Vagina (tissue), 2 donors: ENCODE measurements around the gene GCH1. TPM values are rescaled to one million over a fixed set of nuclear protein-coding genes. Genes with fewer than 3 reads are reported as not detected.

Experiments
- DNase-seq, 2 donors: peaks; one replicate each; pipeline ENCODE4 v3.0.0-alpha.2; 2017; ENCODE audit errors: extremely low spot score in 2 of 2
- H3K27ac ChIP-seq: fragments of 200-600 bp; sonication (generic); one replicate; pipeline ENCODE4 v1.5.1; 2019
- H3K27me3 ChIP-seq: fragments of 200-600 bp; sonication (generic); one replicate; pipeline ENCODE4 v1.5.1; 2019
- H3K36me3 ChIP-seq, 2 donors: fragments of 200-600 bp; sonication (generic); one replicate each; pipeline ENCODE4 v1.5.1; 2017 to 2019
- H3K4me1 ChIP-seq: fragments of 200-600 bp; sonication (generic); one replicate; pipeline ENCODE4 v1.5.1; 2019
- H3K4me3 ChIP-seq, 2 donors: fragments of 200-600 bp; sonication (generic); 1 replicate in 1 of 2; 2 replicates in 1 of 2; pipeline ENCODE4 v1.5.1; 2016 to 2019
- H3K9me3 ChIP-seq: fragments of 200-600 bp; sonication (generic); one replicate; pipeline ENCODE4 v1.5.1; 2019
- POLR2A ChIP-seq, 2 donors: fragments of 450-650 bp; IDR thresholded peaks; one replicate each; pipeline ENCODE4 v1.6.1; 2017; ENCODE audit warnings: antibody characterized with exemption in 2 of 2, mild to moderate bottlenecking in 2 of 2, moderate library complexity in 2 of 2
- POLR2AphosphoS5 ChIP-seq, 2 donors: sonication (generic); formaldehyde crosslinking; IDR thresholded peaks; one replicate each; pipeline ENCODE4 v1.9.0; 2017; ENCODE audit warnings: antibody characterized with exemption in 2 of 2, mild to moderate bottlenecking in 2 of 2, low read depth in 1 of 2; ENCODE audit not compliant: insufficient read depth in 1 of 2
- intact Hi-C: fragments of 100-400 bp; cut with DNase I; formaldehyde crosslinking; loops from one replicate; pipeline ENCODE4 v1.15.1; 2023
- total RNA-seq: library from RNA; depleted of rRNA; stranded (reverse); fragments of >200 nt; gene quantifications from one replicate; pipeline ENCODE4 v1.2.3, GENCODE V29; 2016
- TF ChIP-seq, protein P1 (sequence below), 3 experiments: fragments of 450-650 bp in 2 of 3; fragments of 200-600 bp in 1 of 3; sonication (generic) in 1 of 3; IDR thresholded peaks; one replicate each; pipeline ENCODE4 v1.5.1; 2017 to 2019; ENCODE audit warnings: antibody characterized with exemption in 3 of 3, mild to moderate bottlenecking in 2 of 3, moderate library complexity in 2 of 3

The GCH1 gene
- total RNA-seq, 1 donor from 2014 or later = 22.1 TPM

DNA sequence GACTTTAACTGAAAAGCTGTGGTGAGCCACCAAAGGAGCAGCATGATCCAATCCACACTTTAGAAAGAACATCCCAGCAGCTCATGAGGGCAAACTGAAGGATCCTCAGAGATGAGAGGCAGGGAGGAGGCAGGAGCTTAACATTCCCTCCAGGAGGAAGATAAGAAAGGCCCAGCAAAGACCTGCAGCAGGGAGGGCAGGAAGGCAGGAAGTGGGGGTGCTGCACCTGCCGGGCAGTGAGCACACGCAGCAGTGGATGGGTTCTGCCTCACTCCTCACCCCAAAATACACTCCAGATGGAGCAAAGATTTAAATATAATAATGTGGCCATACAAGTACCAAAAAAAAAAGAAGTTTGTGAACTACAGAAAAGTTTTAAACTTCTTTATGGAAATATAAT is 48.4 kb downstream of the GCH1 start:
- TF ChIP-seq, protein P1, sequence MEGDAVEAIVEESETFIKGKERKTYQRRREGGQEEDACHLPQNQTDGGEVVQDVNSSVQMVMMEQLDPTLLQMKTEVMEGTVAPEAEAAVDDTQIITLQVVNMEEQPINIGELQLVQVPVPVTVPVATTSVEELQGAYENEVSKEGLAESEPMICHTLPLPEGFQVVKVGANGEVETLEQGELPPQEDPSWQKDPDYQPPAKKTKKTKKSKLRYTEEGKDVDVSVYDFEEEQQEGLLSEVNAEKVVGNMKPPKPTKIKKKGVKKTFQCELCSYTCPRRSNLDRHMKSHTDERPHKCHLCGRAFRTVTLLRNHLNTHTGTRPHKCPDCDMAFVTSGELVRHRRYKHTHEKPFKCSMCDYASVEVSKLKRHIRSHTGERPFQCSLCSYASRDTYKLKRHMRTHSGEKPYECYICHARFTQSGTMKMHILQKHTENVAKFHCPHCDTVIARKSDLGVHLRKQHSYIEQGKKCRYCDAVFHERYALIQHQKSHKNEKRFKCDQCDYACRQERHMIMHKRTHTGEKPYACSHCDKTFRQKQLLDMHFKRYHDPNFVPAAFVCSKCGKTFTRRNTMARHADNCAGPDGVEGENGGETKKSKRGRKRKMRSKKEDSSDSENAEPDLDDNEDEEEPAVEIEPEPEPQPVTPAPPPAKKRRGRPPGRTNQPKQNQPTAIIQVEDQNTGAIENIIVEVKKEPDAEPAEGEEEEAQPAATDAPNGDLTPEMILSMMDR (IDR thresholded peaks at IDR 0.05) = no peak
- TF ChIP-seq POLR2A (IDR thresholded peaks at IDR 0.05) (no peak), POLR2AphosphoS5 (IDR thresholded peaks at IDR 0.05; ENCODE audit: insufficient read depth in 1 of 2, low read depth in 1 of 2) (no peak)
- Histone ChIP-seq H3K27me3 (no peaks in the 10 kb centered on the region), H3K4me3 (no peak overlapping the region), H3K27ac (no peak overlapping the region), H3K36me3 (no peaks in the 10 kb centered on the region), H3K4me1 (no peaks in the 10 kb centered on the region), H3K9me3 (no peaks in the 10 kb centered on the region)
- intact Hi-C loops = no loop called here
- DNase-seq = no peak

DNA sequence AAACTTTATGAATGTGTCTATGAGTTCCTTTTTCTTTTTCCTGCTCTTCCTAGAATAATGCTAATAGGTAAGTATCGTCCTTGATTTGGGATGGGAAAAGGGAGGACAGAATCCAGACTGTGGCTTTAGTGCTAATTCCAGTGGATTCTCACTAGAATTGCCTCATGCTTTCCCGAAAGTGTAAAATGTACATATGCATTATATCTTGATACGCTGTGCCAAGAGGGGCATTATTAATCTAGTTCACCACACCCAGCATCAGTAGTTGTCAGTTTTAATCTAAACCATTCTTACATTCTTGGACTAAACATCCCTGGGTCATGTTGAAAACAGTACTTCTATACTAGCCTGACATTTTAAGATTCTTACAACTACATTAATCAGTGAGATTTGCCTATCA is 49.3 kb downstream of the GCH1 start:
- TF ChIP-seq, protein P1 (IDR thresholded peaks at IDR 0.05) = no peak
- TF ChIP-seq POLR2A (IDR thresholded peaks at IDR 0.05) (no peak), POLR2AphosphoS5 (IDR thresholded peaks at IDR 0.05; ENCODE audit: insufficient read depth in 1 of 2, low read depth in 1 of 2) (no peak)
- H3K36me3 ChIP-seq = no peaks in the 10 kb centered on the region
- no peaks in the 10 kb centered on the region for H3K4me1 ChIP-seq
- no peaks in the 10 kb centered on the region for H3K9me3 ChIP-seq
- intact Hi-C loops = no loop called here
- H3K27ac ChIP-seq = no peak overlapping the region
- no peak for DNase-seq
- H3K27me3 ChIP-seq = no peaks in the 10 kb centered on the region
- no peak overlapping the region for H3K4me3 ChIP-seq

DNA sequence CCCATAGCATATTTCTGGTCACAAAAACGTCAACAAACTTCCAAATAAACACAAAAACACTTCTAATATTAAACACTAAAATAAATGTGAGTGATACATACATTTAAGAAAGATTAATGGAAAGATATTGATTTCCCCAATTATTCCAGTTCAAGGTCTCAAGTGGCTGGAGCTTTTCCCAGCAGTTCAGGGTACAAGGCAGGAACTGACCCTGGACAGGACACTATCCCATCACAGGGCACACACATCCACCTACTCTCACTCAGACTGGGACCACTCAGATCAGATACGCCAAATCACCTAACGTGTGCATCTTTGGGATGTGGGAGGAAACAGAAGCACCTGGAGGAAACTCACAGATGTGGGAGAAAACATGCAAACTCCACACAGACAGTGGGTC is 50.4 kb downstream of the GCH1 start:
- TF ChIP-seq POLR2AphosphoS5 (IDR thresholded peaks at IDR 0.05; ENCODE audit: insufficient read depth in 1 of 2, low read depth in 1 of 2) (no peak), POLR2A (IDR thresholded peaks at IDR 0.05) (no peak)
- TF ChIP-seq, protein P1 (IDR thresholded peaks at IDR 0.05) = no peak
- intact Hi-C loops = no loop called here
- no peaks in the 10 kb centered on the region for H3K4me1 ChIP-seq
- DNase-seq = no peak
- H3K27ac ChIP-seq = no peak overlapping the region
- no peak overlapping the region for H3K4me3 ChIP-seq
- H3K9me3 ChIP-seq = no peaks in the 10 kb centered on the region
- H3K27me3 ChIP-seq = no peaks in the 10 kb centered on the region
- H3K36me3 ChIP-seq = no peaks in the 10 kb centered on the region

DNA sequence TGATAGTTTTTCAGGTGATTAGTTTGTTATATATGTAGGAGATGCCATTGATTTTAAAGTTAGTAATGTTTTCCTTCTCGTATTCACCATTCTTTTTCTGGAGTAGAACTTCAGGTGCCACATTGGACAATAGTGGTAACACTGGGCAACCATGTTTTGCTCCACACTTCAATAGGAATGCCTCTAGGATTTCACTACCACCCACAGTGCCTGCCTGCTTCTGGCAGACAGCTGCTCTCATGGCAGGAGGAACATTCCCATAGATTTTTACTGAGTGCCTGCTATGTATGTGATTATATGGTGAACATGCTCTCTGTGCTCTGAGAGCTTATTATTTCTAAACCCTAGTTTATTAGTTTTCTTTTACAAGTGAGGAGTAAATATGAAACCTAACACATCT is 53.7 kb downstream of the GCH1 start:
- intact Hi-C loops = no loop called here
- Histone ChIP-seq H3K27ac (no peak overlapping the region), H3K36me3 (no peaks in the 10 kb centered on the region), H3K4me1 (no peaks in the 10 kb centered on the region), H3K4me3 (no peak overlapping the region), H3K27me3 (no peaks in the 10 kb centered on the region), H3K9me3 (no peaks in the 10 kb centered on the region)
- TF ChIP-seq POLR2A (IDR thresholded peaks at IDR 0.05) (no peak), POLR2AphosphoS5 (IDR thresholded peaks at IDR 0.05; ENCODE audit: insufficient read depth in 1 of 2, low read depth in 1 of 2) (no peak)
- TF ChIP-seq, protein P1 (IDR thresholded peaks at IDR 0.05) = no peak
- DNase-seq = no peak

DNA sequence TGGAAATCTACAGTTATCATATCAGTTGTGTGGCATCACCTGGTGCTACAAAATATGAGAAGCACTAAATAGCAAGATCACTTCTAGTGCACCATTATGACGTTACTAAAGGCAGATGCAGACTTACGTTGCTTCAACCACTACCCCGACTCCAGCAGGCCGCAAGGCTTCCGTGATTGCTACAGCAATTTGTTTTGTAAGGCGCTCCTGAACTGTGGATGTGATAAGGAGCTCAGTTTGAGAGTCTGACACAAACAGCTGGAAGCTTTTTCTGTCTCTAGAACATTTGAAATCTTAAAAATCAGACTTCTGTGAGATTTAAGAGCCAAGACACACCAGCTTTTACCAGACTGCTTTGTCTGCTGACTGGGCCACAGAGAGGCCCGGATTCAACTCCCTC is 57.0 kb downstream of the GCH1 start:
- intact Hi-C loops = no loop called here
- H3K36me3 ChIP-seq = no peaks in the 10 kb centered on the region
- H3K9me3 ChIP-seq = no peaks in the 10 kb centered on the region
- no peak overlapping the region for H3K4me3 ChIP-seq
- DNase-seq = no peak
- no peak overlapping the region for H3K27ac ChIP-seq
- no peaks in the 10 kb centered on the region for H3K27me3 ChIP-seq
- TF ChIP-seq POLR2AphosphoS5 (IDR thresholded peaks at IDR 0.05; ENCODE audit: insufficient read depth in 1 of 2, low read depth in 1 of 2) = no peak
- TF ChIP-seq, protein P1 (IDR thresholded peaks at IDR 0.05) = no peak
- TF ChIP-seq POLR2A (IDR thresholded peaks at IDR 0.05) = no peak
- H3K4me1 ChIP-seq = no peaks in the 10 kb centered on the region
